ENCODE data around the gene SH3BP4.

- no peak for TF ChIP-seq CTCF (IDR thresholded peaks at IDR 0.05)
- no peak for TF ChIP-seq POLR2AphosphoS5 (IDR thresholded peaks at IDR 0.05)
Measured at GRCh38 chr2:234987754-234988153, 35.9 kb downstream of the SH3BP4 start.

Data from gastroesophageal sphincter (tissue), 3 donors.